Measurements from ENCODE around the gene GRAMD4.
"Not testable (repeated sequence)": the region's sequence is repeated elsewhere in the genome, so short reads cannot be mapped to it uniquely, and the experiment has no call there.

Gene GRAMD4

DNA sequence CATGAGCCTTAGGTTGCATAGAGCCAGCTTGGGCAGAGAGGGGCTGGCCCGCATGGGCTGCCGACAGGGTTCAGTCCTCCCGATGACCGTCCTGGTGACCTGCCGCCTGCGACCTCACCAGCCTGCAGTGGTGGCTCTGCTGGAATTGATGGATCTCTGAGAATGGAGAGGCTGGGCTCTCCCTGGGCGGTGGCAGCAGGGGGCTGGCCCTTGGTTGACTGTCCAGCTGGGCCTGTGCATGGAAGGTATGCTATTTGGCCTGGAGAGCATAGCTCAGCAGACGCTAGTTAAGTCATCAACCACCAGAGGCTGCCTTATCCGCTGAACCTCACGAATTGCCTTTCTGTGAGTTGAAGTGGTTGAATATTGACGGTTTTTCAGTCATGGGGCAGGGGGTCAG is 19.7 kb downstream of the GRAMD4 start:
- no peak for DNase-seq

DNA sequence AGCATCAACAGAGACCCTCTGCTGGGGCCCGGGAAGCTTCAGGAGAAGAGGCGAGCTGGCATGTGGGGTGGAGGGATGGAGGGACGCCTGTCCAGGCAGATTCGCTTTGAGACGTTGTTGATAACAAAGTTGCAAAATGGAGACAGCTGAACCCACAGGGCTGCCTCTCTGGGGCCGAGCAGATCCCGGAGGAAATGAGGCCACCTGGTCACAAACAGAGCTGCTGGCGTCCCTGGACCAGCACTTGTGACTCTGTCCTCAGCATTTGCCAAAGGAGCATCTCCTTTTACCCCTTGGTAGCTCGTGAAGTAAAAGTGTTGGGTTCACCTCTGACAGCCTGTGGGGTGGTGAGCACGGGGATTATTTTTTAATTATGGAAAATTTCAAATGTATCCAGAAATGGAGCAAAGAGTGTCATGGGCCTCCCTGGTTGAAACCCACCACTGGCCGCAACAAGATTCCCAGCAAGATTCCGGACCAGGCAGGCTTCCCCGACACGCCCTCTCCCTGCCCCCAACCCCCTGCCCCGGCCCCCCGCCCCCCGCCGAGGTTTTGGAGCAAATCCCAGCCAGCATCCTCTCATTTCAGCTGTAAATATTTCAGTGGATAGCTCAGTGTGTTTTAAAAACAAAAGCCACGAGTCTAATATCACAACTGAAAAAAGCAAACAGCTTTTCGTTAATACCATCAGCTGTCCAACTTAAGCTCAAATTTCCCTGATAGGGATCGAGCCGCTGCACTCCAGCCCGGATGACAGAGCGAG is 20.3 kb downstream of the GRAMD4 start:
- no peak for DNase-seq

DNA sequence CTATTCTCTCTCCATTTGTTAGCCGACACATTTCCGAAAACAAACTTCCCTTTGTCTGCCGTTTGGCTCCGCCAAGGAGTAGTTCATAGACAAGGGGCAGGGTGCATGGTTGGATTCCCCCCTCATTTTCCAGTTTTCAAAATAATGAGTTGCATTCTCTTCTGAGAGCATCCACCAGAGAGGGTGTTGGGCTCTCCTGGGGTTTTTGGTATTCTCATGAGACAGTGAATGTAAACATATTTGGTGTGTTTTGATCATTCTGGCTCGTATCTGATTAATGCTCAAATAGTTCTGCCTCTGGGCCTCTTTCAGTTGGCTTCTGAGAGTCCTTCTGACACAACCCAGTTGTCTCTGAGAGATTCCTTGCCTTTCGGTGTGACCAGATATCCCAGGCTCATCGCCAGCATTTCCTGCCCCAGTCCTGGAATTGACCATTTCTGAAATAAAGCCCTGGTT is 21.7 kb downstream of the GRAMD4 start:
- DNase-seq: no peak

DNA sequence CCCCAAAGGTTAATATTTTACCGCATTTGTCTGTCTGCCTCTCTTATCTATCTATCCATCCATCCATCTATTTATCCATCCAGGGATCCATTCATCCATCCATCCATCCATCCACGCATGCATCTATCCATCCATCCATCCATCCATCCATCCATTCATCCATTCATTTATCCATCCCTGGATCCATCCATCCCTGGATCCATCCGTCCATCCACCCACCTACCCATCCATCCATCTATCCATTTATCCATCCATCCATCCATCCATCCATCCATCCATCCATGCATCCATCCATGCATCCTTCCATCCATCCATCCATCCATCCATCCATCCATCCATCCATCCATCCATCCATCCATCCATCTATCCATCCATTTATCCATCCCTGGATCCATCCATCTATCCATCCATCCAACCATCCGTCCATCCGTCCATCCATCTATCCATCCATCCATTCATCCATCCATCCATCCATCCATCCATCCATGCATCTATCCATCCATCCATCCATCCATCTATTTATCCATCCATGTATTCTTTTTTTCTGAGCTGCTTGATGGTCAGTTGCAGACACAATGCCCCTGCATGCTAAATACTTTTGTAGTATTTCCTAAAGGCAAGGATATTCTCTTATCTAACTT is 22.8 kb downstream of the GRAMD4 start:
- not testable (repeated sequence) for DNase-seq

DNA sequence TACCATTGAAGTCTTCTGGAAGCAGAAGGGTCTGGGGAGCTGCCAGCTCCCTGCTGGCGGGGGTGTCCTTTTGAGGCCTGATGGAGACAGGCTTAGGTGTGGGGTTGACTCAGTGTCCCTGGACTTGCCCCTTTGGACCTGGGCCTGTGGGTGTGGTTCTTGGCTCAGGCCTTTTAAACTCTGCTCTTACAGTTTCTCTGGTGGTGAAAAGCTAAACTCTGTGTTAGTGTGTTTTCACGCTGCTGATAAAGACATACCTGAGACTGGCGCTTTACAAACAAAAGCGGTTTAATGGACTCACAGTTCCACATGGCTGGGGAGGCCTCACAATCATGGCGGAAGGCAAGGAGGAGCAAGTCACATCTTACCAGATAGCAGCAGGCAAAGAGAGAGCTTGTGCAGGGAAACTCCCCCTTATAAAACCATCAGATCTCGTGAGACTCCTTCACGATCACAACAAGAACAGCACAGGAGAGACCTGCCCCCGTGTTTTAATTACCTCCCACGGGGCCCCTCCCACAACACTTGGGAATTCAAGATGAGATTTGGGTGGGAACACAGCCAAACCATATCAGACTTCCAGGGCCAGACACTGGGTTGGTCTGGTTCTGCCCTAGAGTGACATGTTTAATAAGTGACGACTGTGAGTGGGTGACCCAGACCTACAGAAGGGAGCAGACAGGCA is 26.5 kb downstream of the GRAMD4 start:
- DNase-seq: no peak

DNA sequence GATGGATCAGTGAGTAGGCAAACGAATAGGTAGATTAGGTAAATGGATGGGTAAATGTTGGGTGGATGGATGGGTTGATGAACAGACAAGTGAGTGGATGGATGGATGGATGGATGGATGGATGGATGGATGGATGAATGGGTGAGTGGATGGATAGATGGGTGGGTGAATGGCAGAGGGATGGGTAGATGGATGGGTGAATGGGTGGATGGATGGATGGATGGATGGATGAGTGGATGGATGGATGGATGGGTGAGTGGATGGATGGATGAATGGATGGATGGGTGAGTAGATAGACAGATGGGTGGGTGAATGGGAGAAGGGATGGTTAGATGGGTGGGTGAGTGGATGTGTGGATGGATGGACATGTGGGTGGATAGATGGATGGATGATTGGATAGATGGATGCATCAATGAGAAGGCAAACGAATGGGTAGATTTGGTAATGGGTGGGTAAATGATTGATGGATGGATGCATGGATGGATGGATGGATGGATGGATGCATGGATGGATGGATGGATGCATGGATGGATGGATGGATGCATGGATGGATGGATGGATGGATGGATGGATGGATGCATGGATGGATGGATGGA is 28.1 kb downstream of the GRAMD4 start:
- DNase-seq: not testable (repeated sequence)

DNA sequence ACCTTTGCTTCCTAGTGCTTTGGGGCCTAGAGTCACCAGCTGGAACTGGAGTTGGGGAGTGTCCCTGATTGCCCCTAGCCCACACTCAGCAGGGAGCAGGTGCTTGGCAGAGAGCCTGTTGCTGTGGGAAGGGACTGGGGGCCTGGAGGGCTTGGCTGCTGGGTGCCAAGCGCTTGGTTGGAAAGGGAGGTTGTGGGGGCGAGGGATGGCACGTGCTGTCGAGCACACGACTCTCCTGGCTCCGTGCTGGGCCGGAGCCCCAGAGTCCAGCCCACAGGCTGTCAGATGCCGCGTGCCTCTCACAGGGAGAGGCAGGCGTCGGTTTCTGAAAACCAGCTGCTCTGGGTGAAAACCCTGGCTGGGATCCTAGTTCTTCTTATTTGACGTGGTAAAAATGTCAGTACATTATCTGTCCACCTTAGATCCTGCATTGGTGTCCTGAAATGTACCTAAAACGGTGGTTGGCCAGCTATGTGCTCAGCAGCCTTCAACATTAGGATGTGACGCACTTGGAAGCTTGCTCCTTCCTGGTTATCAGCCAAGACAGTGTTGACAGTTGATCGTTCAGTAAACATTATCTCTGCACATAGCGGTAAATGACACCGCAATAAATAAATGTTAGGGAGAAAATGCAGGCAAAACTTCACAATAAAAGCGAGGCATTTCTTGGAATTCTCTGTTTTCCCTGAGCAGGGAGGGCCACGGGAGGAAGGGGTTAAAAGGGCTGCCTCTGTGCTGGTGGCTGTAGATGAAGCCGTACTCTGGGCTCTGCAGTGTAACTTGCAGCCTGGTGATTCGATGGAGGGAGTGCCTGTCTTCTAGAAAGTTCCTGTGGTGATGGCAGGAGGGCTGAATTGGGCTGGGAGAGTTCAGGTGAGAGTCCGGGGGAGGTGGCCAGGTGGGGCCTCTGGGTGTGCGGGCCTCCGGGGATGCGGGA is 29.2 kb downstream of the GRAMD4 start:
- DNase-seq: no peak

DNA sequence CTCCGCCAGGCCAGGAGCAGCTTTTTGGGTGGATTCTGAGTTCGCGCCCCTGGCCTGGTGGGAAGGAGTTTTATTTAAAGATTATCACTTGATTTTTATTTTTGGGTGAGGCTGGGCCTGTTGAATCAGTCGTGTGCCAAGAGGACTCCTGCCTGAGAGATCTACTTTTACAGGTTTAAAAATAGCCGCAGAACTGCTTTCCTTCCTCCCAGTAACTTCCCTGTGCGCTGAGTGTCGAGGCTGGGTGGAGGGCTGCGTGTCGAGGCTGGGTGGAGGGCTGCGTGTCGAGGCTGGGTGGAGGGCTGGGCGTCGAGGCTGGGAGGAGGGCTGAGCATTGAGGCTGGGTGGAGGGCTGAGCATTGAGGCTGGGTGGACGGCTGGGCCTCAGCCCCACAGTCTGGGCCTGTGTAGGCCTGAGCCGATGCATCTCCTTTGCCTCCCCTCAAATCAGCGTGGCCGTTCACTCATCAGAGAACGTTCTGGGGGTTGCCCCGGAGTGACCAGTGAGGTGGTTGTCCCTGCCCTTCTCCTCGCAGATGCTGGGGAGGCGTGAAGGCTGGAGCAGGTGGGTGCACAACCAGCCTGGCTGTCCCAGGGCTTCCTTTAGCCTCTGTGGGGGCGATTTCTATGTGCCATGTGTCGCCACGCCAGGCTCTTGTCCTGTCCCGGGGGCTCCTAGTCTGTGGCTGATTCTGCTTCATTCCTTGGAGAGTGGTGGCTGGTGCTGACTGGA is 30.1 kb downstream of the GRAMD4 start:
- no peak for DNase-seq

DNA sequence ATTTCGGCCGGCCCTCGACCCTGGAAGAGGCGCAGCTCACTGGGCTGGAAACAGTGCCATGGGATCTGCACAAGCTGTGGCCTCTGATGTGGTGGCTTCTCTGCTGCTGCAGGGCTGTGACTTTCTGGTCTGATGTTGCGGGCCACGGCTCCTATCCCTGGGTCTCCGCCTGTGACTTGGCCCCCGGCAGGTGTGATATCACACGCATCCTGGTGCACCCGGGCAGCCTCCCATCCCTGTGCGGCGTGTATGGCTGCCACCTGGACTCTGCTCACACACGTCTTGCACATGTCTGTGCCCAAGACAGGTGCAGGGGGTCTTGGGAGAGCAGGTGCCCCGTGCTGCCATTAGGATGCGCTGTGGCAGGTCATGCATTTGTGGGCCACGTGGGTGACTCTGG is 31.1 kb downstream of the GRAMD4 start:
- DNase-seq: no peak

DNA sequence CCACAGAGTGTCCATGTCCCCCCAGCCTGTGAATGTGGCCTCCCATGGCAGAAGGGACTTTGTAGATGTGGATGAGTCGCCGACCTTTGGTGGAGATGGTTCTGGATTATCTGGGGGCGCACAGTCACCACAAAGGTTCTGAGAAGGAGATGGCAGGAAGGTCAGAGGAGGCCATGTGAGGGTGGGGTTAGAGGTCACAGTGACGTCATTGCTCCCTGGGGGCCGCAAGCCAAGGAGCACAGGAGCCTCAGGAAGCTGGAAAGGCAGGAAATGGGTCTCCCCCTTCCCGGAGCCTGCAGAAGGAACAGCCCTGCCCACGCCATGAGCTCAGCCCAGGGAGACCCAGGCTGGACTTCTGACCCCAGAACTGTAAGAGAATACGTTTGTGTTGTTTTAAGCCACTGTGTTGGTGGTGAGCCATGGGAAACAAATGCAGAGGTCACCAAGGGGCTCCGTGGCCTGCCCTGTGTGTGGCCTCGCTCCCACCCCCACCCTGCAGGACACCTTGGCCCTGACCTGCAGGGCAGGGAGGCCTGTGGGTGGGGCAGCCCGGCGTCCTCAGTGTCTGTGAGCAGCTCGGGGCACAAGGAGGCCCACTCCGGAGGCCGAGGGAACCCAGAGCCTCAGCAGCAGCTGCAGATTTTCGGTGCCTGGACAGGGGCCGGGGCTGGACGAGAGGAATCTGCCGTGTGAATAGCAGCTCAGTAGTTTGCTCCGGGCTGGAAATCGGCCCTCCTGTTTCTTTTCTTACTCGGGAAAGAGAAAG is 32.1 kb downstream of the GRAMD4 start:
- no peak for DNase-seq

DNA sequence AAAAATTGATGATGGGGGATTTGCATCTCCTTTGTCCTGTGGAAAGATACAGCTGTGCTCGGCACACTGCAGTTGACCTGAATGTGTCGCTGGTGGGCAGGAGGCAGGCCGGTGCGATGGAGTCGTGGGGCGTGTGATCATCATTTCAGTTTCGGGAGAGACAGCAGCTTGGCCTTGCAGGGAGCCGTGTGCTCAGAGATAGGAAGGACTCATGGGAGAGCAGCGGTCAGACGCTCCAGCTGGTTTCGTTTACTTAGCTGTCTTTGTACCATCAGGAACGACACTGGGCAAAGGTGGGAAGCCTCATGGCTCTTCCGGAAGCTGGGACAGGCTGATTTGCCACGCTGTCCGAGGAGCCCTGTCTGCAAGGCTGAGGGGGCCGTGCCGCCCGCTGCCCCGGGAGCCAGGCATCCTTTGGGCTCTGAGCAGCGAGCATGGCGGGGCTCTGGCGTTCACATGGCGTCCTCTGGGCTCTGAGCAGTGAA is 32.7 kb downstream of the GRAMD4 start:
- no peak for DNase-seq

DNA sequence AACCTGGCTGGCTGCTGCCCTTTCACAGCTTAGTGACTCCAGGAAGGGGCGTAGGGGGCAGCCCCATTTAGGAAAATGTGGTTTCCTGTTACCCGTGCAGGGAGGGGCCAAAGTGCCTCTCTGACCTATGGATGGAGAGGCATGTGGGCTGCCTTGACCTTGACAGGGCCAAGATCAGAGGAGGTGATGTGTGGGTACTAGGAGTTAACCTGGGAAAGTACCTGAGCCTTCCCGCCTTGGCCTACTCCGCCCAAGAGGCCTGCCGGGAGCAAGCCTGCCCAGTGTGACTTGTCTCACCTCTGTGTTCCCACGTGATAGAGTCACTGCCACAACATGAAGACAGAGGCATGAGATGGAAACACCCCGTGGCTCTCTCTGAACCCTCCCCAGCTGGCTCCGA is 33.4 kb downstream of the GRAMD4 start:
- peak; percentile 49 for DNase-seq

DNA sequence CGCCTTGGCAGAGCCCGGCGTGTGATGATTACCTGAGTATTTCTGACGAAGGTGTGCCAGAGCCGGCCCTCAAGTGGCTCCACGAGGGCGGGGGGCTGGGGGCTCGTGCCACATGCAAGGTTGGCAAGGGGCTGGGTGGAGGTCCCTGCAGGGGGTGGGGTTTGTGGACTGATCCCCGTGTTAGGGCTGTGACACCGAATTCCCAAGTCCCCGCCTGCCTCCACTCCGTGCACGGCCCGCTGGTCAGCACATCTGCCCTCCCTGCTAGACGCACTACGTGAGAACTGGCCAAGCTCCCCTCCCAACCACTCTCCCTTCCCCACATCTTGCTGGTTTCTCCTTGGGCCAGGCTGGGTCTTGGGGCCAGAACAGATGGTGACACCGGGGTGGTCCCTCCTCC is 34.2 kb downstream of the GRAMD4 start:
- no peak for DNase-seq

DNA sequence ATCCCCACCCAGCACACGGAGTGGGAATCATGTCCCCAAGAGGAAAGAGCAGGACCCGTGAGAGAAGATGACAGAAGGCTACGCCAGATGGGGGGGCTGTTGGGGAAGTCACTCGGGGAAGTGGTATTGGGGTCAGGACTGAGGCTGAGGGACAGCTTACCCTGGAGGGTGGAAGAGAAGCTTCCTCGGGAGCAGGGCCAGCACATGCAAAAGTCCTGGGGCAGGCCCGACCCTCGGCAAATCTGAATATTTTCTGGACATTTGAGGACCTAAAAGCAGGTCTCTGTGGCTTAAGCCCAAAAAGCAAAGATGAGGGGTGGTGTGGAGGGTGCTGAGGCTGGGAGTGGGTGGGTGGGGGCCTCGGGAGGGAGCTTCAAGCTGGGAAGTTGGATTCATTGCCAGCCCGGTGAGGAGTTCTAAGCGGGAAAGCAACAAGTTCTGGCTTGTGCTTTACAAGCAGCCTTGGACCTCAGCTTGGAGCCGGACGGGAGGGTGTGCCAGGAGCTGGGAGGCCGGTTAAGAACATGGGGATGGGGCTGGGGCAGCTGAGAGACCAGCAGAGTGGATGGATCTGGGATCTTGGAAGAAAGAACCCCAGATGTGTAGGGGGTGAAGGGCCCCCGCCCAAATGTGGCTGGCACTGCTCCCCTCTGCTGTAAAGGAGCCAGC is 34.9 kb downstream of the GRAMD4 start:
- no peak for DNase-seq

DNA sequence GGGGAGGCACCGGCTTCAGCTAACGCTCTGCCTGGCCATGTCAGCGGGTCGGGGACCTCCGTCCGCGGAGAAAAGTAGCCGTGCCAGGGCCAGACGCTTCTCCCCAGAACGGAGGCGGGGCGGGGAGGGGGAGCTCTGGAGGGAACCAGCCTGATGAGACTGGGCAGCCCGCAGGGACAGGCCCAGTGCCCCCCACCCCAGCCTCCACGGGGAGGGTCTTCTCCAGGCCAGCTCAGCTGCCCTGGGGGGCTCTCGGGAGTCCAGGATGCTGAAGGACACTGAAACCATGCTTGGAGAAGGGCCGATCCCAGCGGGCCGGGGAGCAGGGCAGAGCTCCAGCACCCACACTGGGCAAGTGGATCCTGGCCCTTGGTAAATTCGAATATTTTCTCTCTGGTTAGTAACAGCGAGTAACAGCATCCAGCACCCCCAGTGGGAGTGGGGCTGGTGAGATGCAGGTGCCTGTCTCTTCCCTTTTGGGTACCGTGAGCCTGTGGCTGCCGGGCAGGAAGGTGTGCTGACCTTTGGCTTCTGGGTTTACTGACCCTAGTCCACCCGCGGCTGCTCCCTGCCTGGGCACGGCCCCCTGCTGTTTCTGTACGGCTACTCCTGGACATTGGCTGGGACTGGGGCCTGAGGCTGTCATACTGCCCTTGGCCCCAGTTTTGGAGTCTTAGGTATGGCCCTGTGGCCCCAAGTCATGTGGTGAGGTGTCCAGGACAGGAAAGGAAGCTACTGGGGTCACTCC is 35.8 kb downstream of the GRAMD4 start:
- no peak for DNase-seq

DNA sequence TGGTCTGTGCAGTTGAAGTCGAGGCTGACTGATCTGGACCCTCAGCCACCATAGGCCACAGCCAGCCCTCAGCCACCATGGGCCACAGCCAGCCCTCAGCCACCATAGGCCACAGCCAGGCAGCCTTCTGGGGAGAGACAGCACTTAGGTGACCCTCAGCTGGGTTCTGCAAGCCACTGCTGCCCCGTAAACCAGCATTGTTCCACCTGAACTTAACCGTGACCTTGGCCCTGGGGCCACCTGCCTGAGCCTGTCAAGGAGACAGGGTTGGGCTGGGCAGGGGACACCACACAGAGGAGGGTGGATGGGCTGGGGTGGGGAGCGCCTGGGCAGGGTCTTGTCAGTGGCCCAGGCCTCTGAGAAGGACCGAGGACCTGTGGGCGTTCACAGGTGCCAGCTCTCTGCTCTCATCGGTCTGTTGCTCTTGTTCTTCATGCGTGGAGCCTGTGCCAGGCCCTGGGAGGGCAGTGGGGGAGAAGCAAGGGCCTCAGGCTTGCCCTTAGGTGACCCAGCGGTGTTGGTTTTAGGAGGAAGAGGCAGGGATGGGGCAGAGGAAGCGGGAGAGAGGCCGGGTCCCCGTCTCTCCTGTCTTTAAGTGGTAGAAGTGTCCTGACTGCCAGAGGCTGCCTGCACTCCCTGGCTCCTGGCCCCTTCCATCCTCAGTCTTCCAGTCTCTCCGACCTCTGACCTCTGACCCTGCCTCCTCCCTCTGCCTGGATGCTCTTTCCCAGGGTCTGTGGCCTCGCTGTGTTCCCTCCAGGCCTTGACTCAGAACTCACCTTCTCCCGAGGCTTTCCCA is 36.9 kb downstream of the GRAMD4 start:
- no peak for DNase-seq

DNA sequence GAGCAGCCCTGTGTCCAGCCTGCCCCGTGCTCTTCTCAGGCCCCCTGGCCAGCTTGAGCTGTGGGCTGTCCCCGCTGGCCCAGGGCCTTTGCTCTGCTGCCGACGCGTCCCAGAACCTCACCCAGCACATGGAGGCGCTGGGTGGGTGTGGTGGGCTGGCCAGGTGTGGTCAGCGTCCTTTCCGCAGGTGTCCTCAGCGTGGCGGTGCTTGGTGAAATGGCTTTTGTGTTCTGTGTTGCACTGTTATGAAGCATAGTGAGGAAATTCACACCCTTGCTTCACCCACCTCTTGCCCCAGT is 37.4 kb downstream of the GRAMD4 start:
- DNase-seq: no peak

DNA sequence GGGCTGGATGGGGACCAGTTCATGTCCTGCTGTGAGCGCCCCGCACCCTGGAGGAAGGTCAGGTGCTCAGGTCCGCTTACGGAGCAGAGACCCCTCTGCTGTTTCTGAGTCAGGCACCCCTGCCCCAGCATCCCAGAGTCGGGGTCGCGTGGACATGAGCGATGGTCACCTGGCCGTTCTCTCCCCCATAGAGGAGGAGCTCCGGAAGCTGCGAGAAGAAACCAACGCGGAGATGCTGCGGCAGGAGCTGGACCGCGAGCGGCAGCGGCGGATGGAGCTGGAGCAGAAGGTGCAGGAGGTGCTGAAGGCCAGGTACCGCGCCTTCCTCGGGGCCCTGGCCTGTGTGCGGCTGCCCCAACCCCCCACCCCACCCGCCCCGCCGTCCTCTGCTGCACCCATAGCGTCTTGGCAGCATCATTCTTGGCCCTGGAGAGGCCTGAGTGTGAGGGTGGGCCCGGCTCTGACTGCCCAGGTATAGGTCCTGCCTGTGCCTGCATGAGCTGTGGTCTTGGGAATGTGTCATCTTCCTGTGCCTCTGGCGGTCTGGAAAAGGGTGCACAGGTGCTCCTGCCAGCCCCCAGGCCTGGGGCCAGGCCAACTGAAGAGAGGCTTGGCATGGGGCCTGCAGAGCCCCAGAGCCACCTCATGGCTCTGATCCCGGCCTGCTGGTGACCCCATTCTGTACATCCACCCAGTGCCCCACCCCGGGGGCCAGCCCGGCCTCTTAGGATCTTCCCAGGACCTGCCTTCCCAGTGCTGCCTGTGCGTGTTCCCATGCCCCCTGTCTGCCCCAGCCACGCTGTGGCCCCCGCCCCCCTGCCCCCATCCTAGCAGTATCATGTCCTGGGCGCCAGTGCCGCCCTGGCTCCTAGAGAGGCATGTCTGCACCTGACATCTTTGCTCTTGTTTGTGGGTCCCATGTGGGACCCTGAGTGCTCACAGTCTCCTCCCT is 38.1 kb downstream of the GRAMD4 start:
- DNase-seq: no peak
